Panc1 (cell line): ENCODE measurements around the gene ADGRL3. TPM values are rescaled to one million over a fixed set of nuclear protein-coding genes. Genes with fewer than 3 reads are reported as not detected.

ENCODE experiments used
- ATAC-seq: fragments of 200-7000 bp; cut with Tn5 transposase; 2 replicates; pipeline ENCODE4 v1.9.1; 2020; ENCODE audit warnings: mild to moderate bottlenecking, moderate library complexity
- BruUV-seq: library from RNA; stranded (reverse); fragments of 400-500 nt; replicated peaks from 2 replicates; lab custom pipeline; 2021; lab: Mats Ljungman, UMichigan
- CTCF ChIA-PET: fragments of 300-600 bp; sonication (Branson Sonifier 250); formaldehyde crosslinking; loops from one replicate; lab custom pipeline; 2022; ENCODE audit warnings: antibody characterized with exemption; lab: Charles Lee
- POLR2A ChIA-PET: fragments of 300-600 bp; sonication (Branson Sonifier 250); formaldehyde crosslinking; loops from one replicate; lab custom pipeline; 2022; ENCODE audit warnings: antibody characterized with exemption; lab: Charles Lee
- DNase-seq: peaks from one replicate; pipeline ENCODE4 v3.0.0-alpha.2; 2010; ENCODE audit warnings: low read depth, low spot score
- H3K27ac ChIP-seq: 2 replicates; pipeline ENCODE4 v1.5.1; 2011; ENCODE audit warnings: mild to moderate bottlenecking, low read length, inconsistent platforms
- H3K27me3 ChIP-seq: fragments of 200-500 bp; sonication (Bioruptor generic); 2 replicates; pipeline ENCODE4 v1.6.0; 2014; ENCODE audit warnings: low read length, inconsistent platforms; ENCODE audit not compliant: control insufficient read depth, insufficient read depth
- H3K36me3 ChIP-seq: fragments of 200-500 bp; sonication (Bioruptor generic); 2 replicates; pipeline ENCODE4 v1.5.1; 2014; ENCODE audit warnings: inconsistent platforms, mild to moderate bottlenecking, low read length, moderate library complexity; ENCODE audit not compliant: control insufficient read depth, insufficient read depth
- H3K4me1 ChIP-seq: 2 replicates; pipeline ENCODE4 v1.5.1; 2011; ENCODE audit warnings: inconsistent platforms, mild to moderate bottlenecking, low read length, moderate library complexity; ENCODE audit not compliant: control insufficient read depth, insufficient read depth
- H3K4me3 ChIP-seq, 2 experiments: 2 replicates each; pipeline ENCODE4 v1.5.1; 2011 to 2012; ENCODE audit warnings: low read depth in 2 of 2, low read length in 2 of 2, mild to moderate bottlenecking in 2 of 2, inconsistent platforms in 1 of 2, moderate library complexity in 1 of 2
- H3K9me3 ChIP-seq: fragments of 200-500 bp; sonication (Bioruptor generic); 2 replicates; pipeline ENCODE4 v1.5.1; 2014; ENCODE audit warnings: low read depth, mild to moderate bottlenecking, inconsistent platforms, low read length, moderate library complexity; ENCODE audit not compliant: control insufficient read depth, insufficient read depth
- POLR2AphosphoS5 ChIP-seq: IDR thresholded peaks from 2 replicates; pipeline ENCODE4 v1.6.1; 2012; ENCODE audit warnings: mild to moderate bottlenecking, low read depth, low read length, moderate library complexity
- REST ChIP-seq, 2 experiments: IDR thresholded peaks; 2 replicates each; pipeline ENCODE4 v1.6.1; 2011 to 2012; ENCODE audit warnings: low read depth in 2 of 2, control low read depth in 1 of 2, low read length in 1 of 2, mild to moderate bottlenecking in 1 of 2, moderate library complexity in 1 of 2; ENCODE audit not compliant: insufficient read depth in 1 of 2
- SIN3A ChIP-seq: IDR thresholded peaks from 2 replicates; pipeline ENCODE4 v1.6.1; 2012; ENCODE audit warnings: low read depth, mild to moderate bottlenecking, low read length, moderate library complexity, borderline replicate concordance; ENCODE audit not compliant: insufficient read depth
- TCF7L2 ChIP-seq: IDR thresholded peaks from 2 replicates; pipeline ENCODE4 v1.6.1; 2011; ENCODE audit warnings: mild to moderate bottlenecking, low read depth, low read length, inconsistent platforms
- in situ Hi-C: cut with HindIII; loops from 2 replicates; pipeline ENCODE4 v1.10.0; 2016; ENCODE audit warnings: low sequenced_read_pairs, low pct_unique_long_range_greater_than_20kb
- intact Hi-C: fragments of 100-400 bp; cut with micrococcal nuclease; formaldehyde crosslinking; loops from one replicate; pipeline ENCODE4 v1.10.0; 2022; ENCODE audit not compliant: unreplicated experiment
- total RNA-seq: library from RNA; stranded (reverse); gene quantifications from one replicate; pipeline ENCODE4 v1.2.1, GENCODE V29; 2021; ENCODE audit not compliant: unreplicated experiment
- TF ChIP-seq, protein P1 (sequence below): fragments of 450-650 bp; IDR thresholded peaks from 2 replicates; pipeline ENCODE4 v1.5.1; 2017; ENCODE audit warnings: mild to moderate bottlenecking

Gene ADGRL3
- total RNA-seq, 1 experiment from 2014 or later, result 0.23 TPM

GRCh38 chr4:61860376-61860775, 660.2 kb downstream of the ADGRL3 start:
- in situ Hi-C loops, result no loop called here
- Histone ChIP-seq H3K27me3 (no peaks in the 10 kb centered on the region), H3K4me1 (no peaks in the 10 kb centered on the region), H3K4me3 (no peak overlapping the region), H3K27ac (no peak overlapping the region), H3K9me3 (no peaks in the 10 kb centered on the region), H3K36me3 (no peaks in the 10 kb centered on the region)
- no peak for TF ChIP-seq POLR2AphosphoS5
- TF ChIP-seq TCF7L2, result no peak
- TF ChIP-seq SIN3A, result no peak
- TF ChIP-seq, protein P1, sequence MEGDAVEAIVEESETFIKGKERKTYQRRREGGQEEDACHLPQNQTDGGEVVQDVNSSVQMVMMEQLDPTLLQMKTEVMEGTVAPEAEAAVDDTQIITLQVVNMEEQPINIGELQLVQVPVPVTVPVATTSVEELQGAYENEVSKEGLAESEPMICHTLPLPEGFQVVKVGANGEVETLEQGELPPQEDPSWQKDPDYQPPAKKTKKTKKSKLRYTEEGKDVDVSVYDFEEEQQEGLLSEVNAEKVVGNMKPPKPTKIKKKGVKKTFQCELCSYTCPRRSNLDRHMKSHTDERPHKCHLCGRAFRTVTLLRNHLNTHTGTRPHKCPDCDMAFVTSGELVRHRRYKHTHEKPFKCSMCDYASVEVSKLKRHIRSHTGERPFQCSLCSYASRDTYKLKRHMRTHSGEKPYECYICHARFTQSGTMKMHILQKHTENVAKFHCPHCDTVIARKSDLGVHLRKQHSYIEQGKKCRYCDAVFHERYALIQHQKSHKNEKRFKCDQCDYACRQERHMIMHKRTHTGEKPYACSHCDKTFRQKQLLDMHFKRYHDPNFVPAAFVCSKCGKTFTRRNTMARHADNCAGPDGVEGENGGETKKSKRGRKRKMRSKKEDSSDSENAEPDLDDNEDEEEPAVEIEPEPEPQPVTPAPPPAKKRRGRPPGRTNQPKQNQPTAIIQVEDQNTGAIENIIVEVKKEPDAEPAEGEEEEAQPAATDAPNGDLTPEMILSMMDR, result no peak
- TF ChIP-seq REST (IDR thresholded peaks at IDR 0.05; ENCODE audit: insufficient read depth in 1 of 2, low read depth in 2 of 2, low read length in 1 of 2), result no peak
- ChIA-PET CTCF (no interaction called here), POLR2A (interaction anchor here (0.5 kb wide), 1 partner anchor 33 kb away, joined by 11 read pairs; no protein-coding TSS in a partner anchor)
- intact Hi-C loops, result no loop called here
- DNase-seq (no peak), ATAC-seq (no peak)
- no TSS peak for BruUV-seq

DNA sequence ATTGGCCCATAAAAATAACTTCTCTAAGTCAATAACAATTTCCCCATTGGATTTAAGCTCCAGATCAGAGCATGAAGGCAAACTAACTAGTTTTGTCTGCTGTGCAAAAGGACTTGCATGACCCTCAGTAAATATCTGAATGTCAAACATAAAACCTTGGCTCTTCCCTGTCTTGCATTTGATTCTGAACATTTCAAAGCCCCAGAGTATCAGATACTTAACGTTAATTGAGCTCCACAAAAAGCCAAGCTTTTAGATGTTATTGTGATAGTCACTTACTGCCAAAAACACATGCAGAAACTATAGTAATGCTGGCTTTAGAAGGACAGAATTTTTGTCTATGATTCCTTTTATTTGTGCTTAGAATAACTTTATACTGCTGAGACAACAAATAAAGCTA, 664.2 kb downstream of the ADGRL3 start:
- no peak overlapping the region for H3K27ac ChIP-seq
- no TSS peak for BruUV-seq
- ChIA-PET POLR2A (no interaction called here), CTCF (no interaction called here)
- TF ChIP-seq SIN3A (no peak), TCF7L2 (no peak), POLR2AphosphoS5 (no peak), REST (IDR thresholded peaks at IDR 0.05; ENCODE audit: insufficient read depth in 1 of 2, low read depth in 2 of 2, low read length in 1 of 2) (no peak)
- TF ChIP-seq, protein P1, result no peak
- H3K27me3 ChIP-seq, result no peaks in the 10 kb centered on the region
- in situ Hi-C loops (no loop called here), intact Hi-C loops (no loop called here)
- no peak overlapping the region for H3K4me3 ChIP-seq
- DNase-seq (no peak), ATAC-seq (no peak)
- H3K9me3 ChIP-seq, result no peaks in the 10 kb centered on the region
- H3K4me1 ChIP-seq, result no peaks in the 10 kb centered on the region
- H3K36me3 ChIP-seq, result no peaks in the 10 kb centered on the region
